B cell (primary cell): Measurements from ENCODE around the gene DCAKD.
A peak's percentile ranks its signal among the peaks of the same experiment; 100 is the strongest.

Experiments used
- EZH2 ChIP-seq: IDR thresholded peaks from 2 replicates; pipeline ENCODE4 v1.6.1; 2012; ENCODE audit warnings: borderline replicate concordance, low read depth, mild to moderate bottlenecking, moderate library complexity, low read length; ENCODE audit not compliant: insufficient read depth, poor library complexity, severe bottlenecking
- TF ChIP-seq, protein P1 (sequence below): fragments of 200-600 bp; IDR thresholded peaks from one replicate; pipeline ENCODE4 v1.8.0; 2022; ENCODE audit warnings: antibody characterized with exemption, mild to moderate bottlenecking

DNA sequence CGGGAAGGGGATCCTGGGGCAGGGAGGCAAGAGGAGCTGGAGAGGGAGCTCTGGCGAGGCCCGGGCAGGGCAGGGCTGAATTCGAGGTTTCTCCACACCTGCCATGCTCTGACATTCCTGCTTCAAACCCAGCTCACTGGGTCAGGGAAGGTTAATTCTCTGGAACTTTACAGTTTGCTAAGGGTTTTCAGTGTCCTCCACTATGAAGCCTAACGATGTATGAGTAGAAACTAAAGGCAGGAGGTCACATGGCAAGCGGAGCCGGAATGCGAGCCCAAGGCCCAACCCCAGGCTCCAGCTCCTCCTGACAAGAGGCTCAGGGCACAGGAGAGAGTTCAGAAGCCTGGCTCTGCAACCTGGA, 29.2 kb downstream of the DCAKD start:
- TF ChIP-seq, protein P1, sequence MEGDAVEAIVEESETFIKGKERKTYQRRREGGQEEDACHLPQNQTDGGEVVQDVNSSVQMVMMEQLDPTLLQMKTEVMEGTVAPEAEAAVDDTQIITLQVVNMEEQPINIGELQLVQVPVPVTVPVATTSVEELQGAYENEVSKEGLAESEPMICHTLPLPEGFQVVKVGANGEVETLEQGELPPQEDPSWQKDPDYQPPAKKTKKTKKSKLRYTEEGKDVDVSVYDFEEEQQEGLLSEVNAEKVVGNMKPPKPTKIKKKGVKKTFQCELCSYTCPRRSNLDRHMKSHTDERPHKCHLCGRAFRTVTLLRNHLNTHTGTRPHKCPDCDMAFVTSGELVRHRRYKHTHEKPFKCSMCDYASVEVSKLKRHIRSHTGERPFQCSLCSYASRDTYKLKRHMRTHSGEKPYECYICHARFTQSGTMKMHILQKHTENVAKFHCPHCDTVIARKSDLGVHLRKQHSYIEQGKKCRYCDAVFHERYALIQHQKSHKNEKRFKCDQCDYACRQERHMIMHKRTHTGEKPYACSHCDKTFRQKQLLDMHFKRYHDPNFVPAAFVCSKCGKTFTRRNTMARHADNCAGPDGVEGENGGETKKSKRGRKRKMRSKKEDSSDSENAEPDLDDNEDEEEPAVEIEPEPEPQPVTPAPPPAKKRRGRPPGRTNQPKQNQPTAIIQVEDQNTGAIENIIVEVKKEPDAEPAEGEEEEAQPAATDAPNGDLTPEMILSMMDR = peak; percentile 62
- TF ChIP-seq EZH2 = no peak
